GM18951 (cell line): ENCODE measurements around the gene TMPRSS9.
"Not testable (repeated sequence)": the region's sequence is repeated elsewhere in the genome, so short reads cannot be mapped to it uniquely, and the experiment has no call there.

Experiments
- POLR2A ChIP-seq: IDR thresholded peaks from 4 replicates; pipeline ENCODE4 v1.6.1; 2011; ENCODE audit warnings: mild to moderate bottlenecking; ENCODE audit not compliant: insufficient read length, insufficient read depth; ENCODE audit errors: extremely low read depth
- in situ Hi-C: fragments of 300-500 bp; cut with MboI; formaldehyde crosslinking; loops from one replicate; pipeline ENCODE4 v1.12.0; 2022; ENCODE audit warnings: low sequenced_read_pairs, mixed read lengths, inconsistent platforms; ENCODE audit not compliant: unreplicated experiment

Gene TMPRSS9

DNA sequence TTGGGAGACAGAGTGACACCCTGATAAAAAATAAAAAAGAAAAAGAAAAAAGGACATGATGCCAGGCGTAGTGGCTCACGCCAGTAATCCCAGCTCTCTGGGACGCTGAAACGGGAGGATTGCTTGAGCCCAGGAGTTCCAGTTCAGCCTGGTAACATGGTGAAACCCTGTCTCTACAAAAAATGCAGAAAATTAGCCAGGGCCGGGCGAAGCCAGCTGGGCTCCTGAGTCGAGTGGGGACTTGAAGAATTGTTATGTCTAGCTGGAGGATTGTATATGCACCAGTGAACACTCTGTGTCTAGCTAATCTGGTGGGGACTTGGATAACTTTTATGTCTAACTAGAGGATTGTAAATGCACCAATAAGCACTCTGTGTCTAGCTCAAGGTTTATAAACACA lies 32.3 kb downstream of the TMPRSS9 start:
- in situ Hi-C loops = no loop called here
- TF ChIP-seq POLR2A = no peak

DNA sequence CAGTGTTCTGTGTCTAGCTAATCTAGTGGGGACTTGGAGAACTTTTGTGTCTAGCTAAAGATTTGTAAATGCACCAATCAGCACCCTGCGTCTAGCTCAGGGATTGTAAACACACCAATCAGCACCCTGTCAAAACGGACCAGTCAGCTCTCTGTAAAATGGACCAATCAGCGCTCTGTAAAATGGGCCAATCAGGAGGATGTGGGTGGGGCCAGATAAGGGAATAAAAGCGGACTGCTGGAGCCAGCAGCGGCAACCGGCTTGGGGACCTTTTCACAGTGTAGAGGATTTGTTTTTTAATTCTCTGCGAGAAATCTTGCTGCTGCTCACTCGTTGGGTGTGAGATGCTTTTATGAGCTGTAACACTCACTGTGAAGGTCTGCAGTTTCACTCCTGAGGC lies 32.8 kb downstream of the TMPRSS9 start:
- in situ Hi-C loops = not testable (repeated sequence)

DNA sequence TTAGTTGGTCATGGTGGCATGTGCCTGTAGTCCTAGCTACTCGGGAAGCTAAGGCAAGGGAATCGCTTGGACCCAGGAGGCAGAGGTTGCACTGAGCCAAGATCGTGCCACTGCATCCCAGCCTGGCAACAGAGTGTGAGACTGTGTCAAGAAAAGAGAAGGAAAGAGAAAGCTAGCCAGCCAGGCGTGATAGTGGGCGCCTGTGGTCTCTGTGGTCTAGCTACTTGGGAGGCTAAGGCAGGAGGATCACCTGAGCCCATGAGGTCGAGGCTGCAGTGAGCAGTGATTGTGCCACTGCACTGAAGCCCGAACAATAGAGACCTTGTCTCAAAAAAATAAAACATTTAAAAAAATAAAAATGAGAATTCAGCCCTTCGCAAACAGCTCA lies 34.0 kb downstream of the TMPRSS9 start:
- in situ Hi-C loops = no loop called here
- no peak for TF ChIP-seq POLR2A

DNA sequence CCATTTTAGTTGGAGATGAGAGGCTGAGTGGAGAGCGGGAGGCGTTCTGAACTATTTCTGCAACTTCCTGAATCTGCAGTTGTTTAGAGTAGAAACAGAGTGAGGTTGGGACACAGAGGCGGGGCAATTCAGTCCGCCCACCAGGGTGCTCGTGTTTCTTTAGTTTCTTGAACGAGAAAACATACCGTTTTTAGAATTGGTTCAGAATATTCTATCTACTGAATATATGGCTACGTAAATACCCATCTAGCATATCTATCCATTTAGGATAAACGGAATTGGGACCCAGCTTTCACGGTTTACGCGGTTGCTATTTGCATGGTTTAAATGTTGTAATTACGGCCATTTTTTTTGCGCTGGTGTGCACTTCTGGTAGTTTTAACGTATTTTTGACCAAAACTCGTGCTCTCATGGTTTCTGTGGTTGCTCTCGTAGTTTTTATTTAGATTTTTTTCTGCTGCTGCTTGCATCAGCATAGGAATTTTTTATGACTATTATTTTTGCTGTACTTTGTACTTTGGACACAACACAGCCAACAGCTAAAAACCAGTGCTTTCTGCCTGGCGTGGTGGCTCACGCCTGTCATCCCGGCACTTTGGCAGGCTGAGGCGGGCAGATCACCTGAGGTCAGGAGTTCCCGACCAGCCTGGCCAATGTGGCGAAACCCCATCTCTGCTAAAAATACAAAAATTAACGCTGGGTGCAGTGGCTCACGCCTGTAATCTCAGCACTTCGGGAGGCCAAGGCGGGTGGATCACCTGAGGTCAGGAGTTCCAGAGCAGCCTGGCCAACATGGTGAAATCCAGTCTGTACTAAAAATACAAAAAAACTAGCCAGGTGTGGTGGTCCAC lies 34.6 kb downstream of the TMPRSS9 start:
- in situ Hi-C loops = no loop called here
- no peak for TF ChIP-seq POLR2A

DNA sequence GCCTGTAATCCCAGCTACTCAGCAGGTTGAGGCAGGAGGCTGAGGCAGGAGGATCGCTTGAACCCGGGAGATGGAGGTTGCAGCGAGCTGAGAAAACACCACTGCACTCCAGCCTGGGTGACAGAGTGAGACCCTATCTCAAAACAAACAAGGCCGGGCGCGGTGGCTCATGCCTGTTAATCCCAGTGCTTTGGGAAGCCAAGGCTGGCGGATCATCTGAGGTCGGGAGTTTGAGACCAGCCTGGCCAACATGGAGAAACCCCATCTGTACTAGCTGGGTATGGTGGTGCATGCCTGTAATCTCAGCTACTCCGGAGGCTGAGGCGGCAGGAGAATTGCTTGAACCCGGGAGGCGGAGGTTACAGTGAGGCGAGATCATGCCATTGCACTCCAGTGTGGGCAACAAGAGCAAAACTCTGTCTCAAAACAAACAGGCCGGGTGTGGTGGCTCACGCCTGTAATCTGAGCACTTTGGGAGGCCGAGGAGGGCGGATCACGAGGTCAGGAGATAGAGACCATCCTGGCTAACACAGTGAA lies 35.3 kb downstream of the TMPRSS9 start:
- in situ Hi-C loops = not testable (repeated sequence)

DNA sequence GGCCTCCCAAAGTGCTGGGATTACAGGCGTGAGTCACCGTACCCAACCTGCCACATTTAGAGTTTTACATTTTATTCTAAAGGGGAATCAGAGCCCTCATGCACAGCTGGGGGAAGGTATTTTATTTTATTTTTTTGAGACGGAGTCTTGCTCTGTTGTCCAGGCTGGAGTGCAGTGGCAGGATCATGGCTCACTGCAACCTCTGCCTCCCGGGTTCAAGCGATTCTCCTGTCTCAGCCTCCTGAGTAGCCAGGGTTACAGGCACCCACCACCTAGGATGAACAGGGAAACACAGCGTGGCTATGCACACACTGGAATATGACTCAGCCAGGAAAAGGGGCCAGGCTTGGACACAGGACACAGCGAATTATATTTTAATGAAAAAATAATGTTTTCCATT lies 37.1 kb downstream of the TMPRSS9 start:
- in situ Hi-C loops = not testable (repeated sequence)

DNA sequence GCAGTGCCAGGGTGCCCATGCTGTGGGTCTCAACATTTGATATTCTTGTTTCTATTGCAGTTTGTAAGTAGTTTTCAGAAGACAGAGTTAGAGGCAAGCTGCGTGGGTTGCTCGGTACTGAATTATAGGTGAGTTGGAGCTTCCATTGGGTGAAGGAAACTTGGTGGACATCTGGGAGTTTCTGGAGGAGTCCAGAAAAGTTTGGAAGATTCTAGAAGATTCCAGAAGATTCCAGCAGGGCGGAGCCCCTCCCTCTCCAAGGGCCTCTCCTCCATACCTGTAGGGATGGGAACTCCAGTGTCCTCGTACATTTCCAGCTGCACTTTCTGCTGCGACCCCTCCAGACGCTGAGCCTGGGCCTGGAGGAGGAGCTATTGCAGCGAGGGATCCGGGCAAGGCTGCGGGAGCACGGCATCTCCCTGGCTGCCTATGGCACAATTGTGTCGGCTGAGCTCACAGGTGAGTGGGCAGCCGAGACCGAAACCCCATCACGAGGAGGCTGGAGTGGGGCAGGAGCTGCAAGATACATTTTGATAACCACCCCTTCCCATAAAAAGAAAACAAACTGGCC lies 38.8 kb downstream of the TMPRSS9 start:
- in situ Hi-C loops = no loop called here
- TF ChIP-seq POLR2A = no peak

DNA sequence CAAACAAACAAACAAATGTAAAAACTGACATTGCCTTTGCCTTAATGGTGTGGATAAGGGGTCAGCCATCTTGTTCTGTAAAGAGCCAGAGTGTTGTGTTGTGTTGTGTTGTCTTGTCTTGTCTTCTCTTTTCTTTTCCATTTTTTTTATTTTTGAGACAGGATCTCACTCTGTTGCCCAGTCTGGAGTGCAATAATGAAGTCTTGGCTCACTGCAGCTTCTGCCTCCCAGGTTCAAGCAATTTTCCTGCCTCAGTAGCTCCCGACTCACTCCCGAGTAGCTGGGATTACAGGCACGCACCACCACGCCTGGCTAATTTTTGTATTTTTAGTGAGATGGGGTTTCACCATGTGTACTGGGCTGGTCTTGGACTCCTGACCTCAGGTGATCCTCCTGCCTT lies 39.5 kb downstream of the TMPRSS9 start:
- TF ChIP-seq POLR2A = no peak
- in situ Hi-C loops = no loop called here

DNA sequence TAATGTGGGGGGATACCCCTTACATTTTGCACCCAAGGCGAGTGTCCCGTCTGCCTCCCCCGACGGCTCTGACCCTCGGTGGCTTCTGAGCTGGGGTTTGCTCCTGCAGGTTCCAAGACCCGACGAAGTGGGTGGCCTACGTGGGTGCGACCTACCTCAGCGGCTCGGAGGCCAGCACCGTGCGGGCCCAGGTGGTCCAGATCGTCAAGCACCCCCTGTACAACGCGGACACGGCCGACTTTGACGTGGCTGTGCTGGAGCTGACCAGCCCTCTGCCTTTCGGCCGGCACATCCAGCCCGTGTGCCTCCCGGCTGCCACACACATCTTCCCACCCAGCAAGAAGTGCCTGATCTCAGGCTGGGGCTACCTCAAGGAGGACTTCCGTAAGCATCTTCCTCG lies 48.2 kb downstream of the TMPRSS9 start:
- in situ Hi-C loops = no loop called here
- no peak for TF ChIP-seq POLR2A

DNA sequence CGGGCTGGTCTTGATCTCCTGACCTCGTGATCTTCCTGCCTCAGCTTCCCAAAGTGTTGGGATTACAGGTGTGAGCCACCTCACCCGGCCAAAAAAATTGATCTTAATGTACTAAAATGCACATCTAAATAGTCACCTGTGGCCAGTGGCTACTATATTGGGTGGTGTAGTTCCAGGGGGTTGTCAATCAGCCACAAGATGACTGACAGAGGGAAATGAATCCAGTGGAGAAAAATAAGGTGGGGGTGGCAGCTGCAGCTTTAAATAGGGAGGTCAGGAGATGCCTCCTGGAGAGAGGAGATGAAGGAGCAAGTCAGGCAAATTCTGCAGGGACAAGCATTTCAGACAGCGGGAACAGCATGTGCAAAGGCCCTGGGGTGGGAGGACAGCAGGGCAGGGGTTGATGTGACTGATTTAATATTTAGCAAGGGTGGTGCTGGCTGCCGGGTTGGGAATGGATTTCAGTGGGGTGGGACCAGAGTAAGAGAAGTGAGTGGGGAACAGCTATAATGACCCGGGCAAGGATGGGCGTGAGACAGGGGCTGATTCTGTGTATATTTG lies 49.4 kb downstream of the TMPRSS9 start:
- in situ Hi-C loops = no loop called here
- no peak for TF ChIP-seq POLR2A

DNA sequence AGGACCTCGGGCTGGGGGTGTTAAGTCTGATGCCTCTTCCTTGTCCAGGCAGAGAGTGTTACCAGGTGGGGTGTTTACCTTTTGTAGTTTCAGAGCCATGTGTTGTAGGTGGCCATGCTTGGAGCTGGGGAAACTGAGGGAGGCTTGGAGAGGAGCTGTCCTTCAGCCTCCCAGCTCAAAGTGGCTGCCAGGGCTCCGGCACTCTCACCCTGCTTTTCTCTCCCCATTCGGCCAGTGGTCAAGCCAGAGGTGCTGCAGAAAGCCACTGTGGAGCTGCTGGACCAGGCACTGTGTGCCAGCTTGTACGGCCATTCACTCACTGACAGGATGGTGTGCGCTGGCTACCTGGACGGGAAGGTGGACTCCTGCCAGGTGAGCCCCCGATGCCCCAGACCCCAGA lies 50.0 kb downstream of the TMPRSS9 start:
- no peak for TF ChIP-seq POLR2A
- in situ Hi-C loops = no loop called here

DNA sequence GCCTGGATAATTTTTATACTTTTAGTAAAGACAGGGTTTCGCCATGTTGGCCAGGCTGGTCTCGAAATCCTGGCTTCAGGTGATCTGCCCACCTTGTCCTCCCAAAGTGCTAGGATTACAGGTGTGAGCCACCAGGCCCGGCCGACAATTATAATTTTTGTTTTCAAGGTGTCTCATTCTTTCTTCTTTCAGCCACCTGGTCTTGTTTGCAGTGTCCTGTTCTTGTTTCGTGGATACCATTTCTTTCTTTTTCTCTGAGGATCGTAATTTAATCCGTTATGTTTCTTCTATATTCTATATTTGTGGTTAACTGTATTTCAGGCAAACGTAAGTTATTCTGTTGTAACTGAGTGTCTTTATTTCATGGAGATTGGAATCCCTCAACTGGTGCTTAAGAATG lies 51.6 kb downstream of the TMPRSS9 start:
- TF ChIP-seq POLR2A = no peak
- in situ Hi-C loops = no loop called here

DNA sequence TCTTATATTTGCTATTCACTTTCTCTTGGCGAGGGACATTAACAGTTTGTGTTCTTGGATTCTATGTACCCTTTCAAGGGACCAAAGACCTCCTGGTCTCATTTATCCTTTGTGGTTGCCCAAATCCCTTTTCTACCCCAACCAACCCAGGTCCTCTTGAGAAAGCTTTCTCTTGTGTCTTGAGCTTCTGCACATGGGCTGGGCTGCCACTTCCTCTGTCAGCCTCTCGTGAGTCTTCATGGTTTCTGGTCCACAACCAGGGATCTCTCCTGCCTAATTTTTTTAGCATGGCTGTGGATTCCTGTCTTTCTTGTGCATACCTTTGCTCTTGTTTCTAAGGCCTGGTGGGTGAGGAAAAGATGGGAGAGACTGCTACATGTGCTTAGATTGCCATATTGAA lies 52.4 kb downstream of the TMPRSS9 start:
- TF ChIP-seq POLR2A = no peak
- in situ Hi-C loops = no loop called here

DNA sequence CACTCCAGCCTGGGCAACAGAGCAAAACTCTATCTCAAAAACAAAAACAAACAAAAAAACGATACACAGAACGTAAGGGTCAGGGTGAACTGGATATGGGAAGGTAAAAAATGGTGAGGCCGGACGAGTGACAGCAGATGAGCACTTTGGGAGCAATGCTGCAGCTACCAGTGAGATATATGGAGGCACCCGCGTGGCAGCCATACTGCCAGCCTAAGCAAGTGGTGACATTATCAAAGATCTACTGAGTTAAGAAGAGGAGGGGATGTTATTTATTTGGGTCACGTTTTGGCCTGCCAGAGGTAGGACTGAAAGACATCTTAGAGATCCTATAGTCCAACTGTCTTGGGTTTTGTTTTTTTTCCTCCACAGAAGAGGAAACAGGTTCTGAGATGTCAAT lies 53.1 kb downstream of the TMPRSS9 start:
- TF ChIP-seq POLR2A = no peak
- in situ Hi-C loops = no loop called here
